GM23338 (cell line): ENCODE data around the gene FAM20C. TPM values are rescaled to one million over a fixed set of nuclear protein-coding genes. Genes with fewer than 3 reads are reported as not detected.

Source experiments
- ATAC-seq: fragments of 200-7000 bp; cut with Tn5 transposase; 3 replicates; pipeline ENCODE4 v1.9.1; 2020
- DNase-seq: peaks from one replicate; pipeline ENCODE4 v3.0.0-alpha.2; 2015; ENCODE audit warnings: low spot score
- H2AFZ ChIP-seq: fragments of 200-600 bp; sonication (generic); 2 replicates; pipeline ENCODE4 v1.8.0; 2016; ENCODE audit warnings: antibody characterized with exemption, mild to moderate bottlenecking, moderate library complexity
- H3F3A ChIP-seq: fragments of 200-600 bp; sonication (generic); replicated peaks from 2 replicates; pipeline ENCODE4 v1.8.0; 2017; ENCODE audit warnings: antibody characterized with exemption, mixed run types, low read depth
- H3K27ac ChIP-seq: fragments of 200-600 bp; sonication (generic); 2 replicates; pipeline ENCODE4 v1.6.1; 2016; ENCODE audit warnings: low read depth
- H3K27me3 ChIP-seq: fragments of 200-600 bp; sonication (generic); 2 replicates; pipeline ENCODE4 v1.8.0; 2016; ENCODE audit warnings: mild to moderate bottlenecking, mixed run types, moderate library complexity; ENCODE audit not compliant: insufficient read depth
- H3K36me3 ChIP-seq: fragments of 200-600 bp; sonication (generic); 2 replicates; pipeline ENCODE4 v1.8.0; 2016; ENCODE audit warnings: mild to moderate bottlenecking; ENCODE audit not compliant: insufficient read depth
- H3K4me1 ChIP-seq: fragments of 200-600 bp; sonication (generic); 2 replicates; pipeline ENCODE4 v1.8.0; 2016; ENCODE audit warnings: mild to moderate bottlenecking, moderate library complexity; ENCODE audit not compliant: insufficient read depth
- H3K4me2 ChIP-seq: fragments of 200-600 bp; sonication (generic); 2 replicates; pipeline ENCODE4 v1.7.1; 2017; ENCODE audit warnings: mixed run types
- H3K4me3 ChIP-seq: fragments of 200-600 bp; sonication (generic); 2 replicates; pipeline ENCODE4 v1.6.1; 2016; ENCODE audit warnings: mixed run types
- H3K79me2 ChIP-seq: fragments of 200-600 bp; sonication (generic); replicated peaks from 2 replicates; pipeline ENCODE4 v1.8.0; 2017; ENCODE audit warnings: mild to moderate bottlenecking; ENCODE audit not compliant: insufficient read depth
- H3K9me2 ChIP-seq: fragments of 200-600 bp; sonication (generic); 2 replicates; pipeline ENCODE4 v1.8.0; 2017; ENCODE audit not compliant: insufficient read depth
- H4K20me1 ChIP-seq: fragments of 200-600 bp; sonication (generic); replicated peaks from 2 replicates; pipeline ENCODE4 v1.8.0; 2017; ENCODE audit warnings: mild to moderate bottlenecking; ENCODE audit not compliant: insufficient read depth
- H3K27ac Mint-ChIP-seq: 2 replicates; pipeline ENCODE4 v1.8.0; 2020; ENCODE audit warnings: inconsistent platforms, mild to moderate bottlenecking, moderate library complexity, mixed read lengths
- H3K27me3 Mint-ChIP-seq: 3 replicates; pipeline ENCODE4 v1.8.0; 2022; ENCODE audit warnings: low read depth, mild to moderate bottlenecking, moderate library complexity, mixed read lengths, inconsistent platforms; ENCODE audit not compliant: insufficient read depth, poor library complexity
- H3K36me3 Mint-ChIP-seq: 3 replicates; pipeline ENCODE4 v1.8.0; 2021; ENCODE audit warnings: low read depth, mild to moderate bottlenecking, inconsistent platforms, moderate library complexity, mixed read lengths
- H3K4me1 Mint-ChIP-seq: 3 replicates; pipeline ENCODE4 v1.8.0; 2020; ENCODE audit warnings: mild to moderate bottlenecking, inconsistent platforms, mixed read lengths
- H3K4me3 Mint-ChIP-seq: 3 replicates; pipeline ENCODE4 v1.8.0; 2021; ENCODE audit warnings: moderate library complexity, mild to moderate bottlenecking, inconsistent platforms, mixed read lengths
- H3K9me3 Mint-ChIP-seq: 3 replicates; pipeline ENCODE4 v1.8.0; 2020; ENCODE audit warnings: moderate library complexity, mild to moderate bottlenecking, inconsistent platforms, mixed read lengths
- CREB1 ChIP-seq: fragments of 250-450 bp; sonication (Bioruptor Pico); IDR thresholded peaks from 2 replicates; pipeline ENCODE4 v1.5.0; 2020; ENCODE audit warnings: low read depth, mild to moderate bottlenecking, moderate library complexity
- EZH2 ChIP-seq: fragments of 200-600 bp; sonication (generic); IDR thresholded peaks from one replicate; pipeline ENCODE4 v1.8.0; 2017; ENCODE audit warnings: antibody characterized with exemption, mild to moderate bottlenecking, low read depth; ENCODE audit not compliant: unreplicated experiment
- EZH2phosphoT487 ChIP-seq: fragments of 200-600 bp; sonication (generic); IDR thresholded peaks from one replicate; pipeline ENCODE4 v1.8.1; 2018; ENCODE audit warnings: antibody characterized with exemption; ENCODE audit not compliant: unreplicated experiment
- JUNB ChIP-seq: IDR thresholded peaks from one replicate; pipeline ENCODE4 v1.6.1; 2016; ENCODE audit warnings: antibody characterized with exemption; ENCODE audit not compliant: unreplicated experiment
- NANOG ChIP-seq: IDR thresholded peaks from 2 replicates; pipeline ENCODE4 v1.6.1; 2016; ENCODE audit warnings: antibody characterized with exemption, borderline replicate concordance
- POLR2AphosphoS5 ChIP-seq: IDR thresholded peaks from 2 replicates; pipeline ENCODE4 v1.6.1; 2016; ENCODE audit warnings: antibody characterized with exemption, low read depth
- STAT1 ChIP-seq: IDR thresholded peaks from one replicate; pipeline ENCODE4 v1.6.1; 2016; ENCODE audit warnings: antibody characterized with exemption; ENCODE audit not compliant: unreplicated experiment
- ZNF114 ChIP-seq: fragments of 250-450 bp; sonication (Bioruptor Pico); IDR thresholded peaks from 2 replicates; pipeline ENCODE4 v1.5.0; 2020; ENCODE audit warnings: mild to moderate bottlenecking, moderate library complexity
- ZNF331 ChIP-seq: fragments of 250-450 bp; sonication (Bioruptor Pico); IDR thresholded peaks from 2 replicates; pipeline ENCODE4 v1.5.0; 2020; ENCODE audit warnings: low read depth, mild to moderate bottlenecking, moderate library complexity
- polyA plus RNA-seq: library from polyadenylated mRNA; unstranded; fragments of >200 nt; fragmentation: Nextera tagmentation; extraction: Ambion mirVana; gene quantifications from 2 replicates; pipeline ENCODE4 v1.2.1, GENCODE V29; 2016
- total RNA-seq: library from RNA; depleted of rRNA; stranded (reverse); fragments of >200 nt; shearing (Covaris generic); gene quantifications from 2 replicates; pipeline ENCODE4 v1.2.3, GENCODE V29; 2014
- TF ChIP-seq, protein P1 (sequence below), 2 experiments: fragments of 200-600 bp in 1 of 2; sonication (generic) in 1 of 2; conservative IDR thresholded peaks; 2 replicates each; pipeline versions ENCODE4 v1.5.1 to v1.6.1; 2016 to 2017; ENCODE audit warnings: antibody characterized with exemption in 2 of 2, low read depth in 2 of 2, mild to moderate bottlenecking in 2 of 2, moderate library complexity in 1 of 2
- TF ChIP-seq, protein P2 (sequence below): IDR thresholded peaks from one replicate; pipeline ENCODE4 v1.6.1; 2018; ENCODE audit warnings: antibody characterized with exemption; ENCODE audit not compliant: unreplicated experiment

The FAM20C gene
- total and polyA plus RNA-seq, 2 experiments from 2014 or later, result 7.6 to 24.8 TPM

GRCh38 chr7:171364-171904 is 20.9 kb upstream of the FAM20C start:
- Histone ChIP-seq H3F3A (no peaks in the 10 kb centered on the region), H3K27ac (no peak overlapping the region), H2AFZ (no peak overlapping the region), H3K36me3 (no peaks in the 10 kb centered on the region), H3K9me2 (no peaks in the 10 kb centered on the region), H3K4me2 (no peak overlapping the region), H3K4me1 (no peaks in the 10 kb centered on the region), H4K20me1 (no peaks in the 10 kb centered on the region), H3K27me3 (no peaks in the 10 kb centered on the region), H3K4me3 (no peak overlapping the region), H3K79me2 (no peaks in the 10 kb centered on the region)
- Mint-ChIP-seq H3K4me3 (no peak overlapping the region), H3K27me3 (peaks cover 10% of the 10 kb centered on the region), H3K27ac (no peak overlapping the region), H3K9me3 (no peaks in the 10 kb centered on the region; the same call in 2 of the 3 replicates), H3K4me1 (peaks cover 4% of the 10 kb centered on the region), H3K36me3 (no peaks in the 10 kb centered on the region; the same call in 2 of the 3 replicates)
- peak; percentile 74 for ATAC-seq
- peak; percentile 37 for DNase-seq
- TF ChIP-seq POLR2AphosphoS5 (no peak), CREB1 (CRISPR knock-in tag) (no peak)
- TF ChIP-seq, protein P1, sequence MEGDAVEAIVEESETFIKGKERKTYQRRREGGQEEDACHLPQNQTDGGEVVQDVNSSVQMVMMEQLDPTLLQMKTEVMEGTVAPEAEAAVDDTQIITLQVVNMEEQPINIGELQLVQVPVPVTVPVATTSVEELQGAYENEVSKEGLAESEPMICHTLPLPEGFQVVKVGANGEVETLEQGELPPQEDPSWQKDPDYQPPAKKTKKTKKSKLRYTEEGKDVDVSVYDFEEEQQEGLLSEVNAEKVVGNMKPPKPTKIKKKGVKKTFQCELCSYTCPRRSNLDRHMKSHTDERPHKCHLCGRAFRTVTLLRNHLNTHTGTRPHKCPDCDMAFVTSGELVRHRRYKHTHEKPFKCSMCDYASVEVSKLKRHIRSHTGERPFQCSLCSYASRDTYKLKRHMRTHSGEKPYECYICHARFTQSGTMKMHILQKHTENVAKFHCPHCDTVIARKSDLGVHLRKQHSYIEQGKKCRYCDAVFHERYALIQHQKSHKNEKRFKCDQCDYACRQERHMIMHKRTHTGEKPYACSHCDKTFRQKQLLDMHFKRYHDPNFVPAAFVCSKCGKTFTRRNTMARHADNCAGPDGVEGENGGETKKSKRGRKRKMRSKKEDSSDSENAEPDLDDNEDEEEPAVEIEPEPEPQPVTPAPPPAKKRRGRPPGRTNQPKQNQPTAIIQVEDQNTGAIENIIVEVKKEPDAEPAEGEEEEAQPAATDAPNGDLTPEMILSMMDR (conservative IDR thresholded peaks at IDR 0.05; ENCODE audit: low read depth in 2 of 2), result peak in 1 of 2 experiments; percentile 31; a peak in 1 of 4 replicates

GRCh38 chr7:171912-172515 is 20.4 kb upstream of the FAM20C start:
- H3K36me3 ChIP-seq, result no peaks in the 10 kb centered on the region
- Mint-ChIP-seq H3K27ac (no peak overlapping the region), H3K4me1 (peaks cover 4% of the 10 kb centered on the region; the same call in 2 of the 3 replicates), H3K9me3 (no peaks in the 10 kb centered on the region; the same call in 2 of the 3 replicates), H3K4me3 (no peak overlapping the region), H3K27me3 (peaks cover 10% of the 10 kb centered on the region), H3K36me3 (no peaks in the 10 kb centered on the region; the same call in 2 of the 3 replicates)
- no peaks in the 10 kb centered on the region for H3K9me2 ChIP-seq
- H3K79me2 ChIP-seq, result no peaks in the 10 kb centered on the region
- no peak overlapping the region for H2AFZ ChIP-seq
- ATAC-seq (no peak), DNase-seq (no peak)
- H3K4me2 ChIP-seq, result no peak overlapping the region
- H3K4me3 ChIP-seq, result no peak overlapping the region
- no peaks in the 10 kb centered on the region for H3F3A ChIP-seq
- H3K27ac ChIP-seq, result no peak overlapping the region
- H3K4me1 ChIP-seq, result no peaks in the 10 kb centered on the region
- H4K20me1 ChIP-seq, result no peaks in the 10 kb centered on the region
- H3K27me3 ChIP-seq, result no peaks in the 10 kb centered on the region
- no peak for TF ChIP-seq ZNF114 (CRISPR knock-in tag)
- TF ChIP-seq EZH2, result no peak
- TF ChIP-seq, protein P2, sequence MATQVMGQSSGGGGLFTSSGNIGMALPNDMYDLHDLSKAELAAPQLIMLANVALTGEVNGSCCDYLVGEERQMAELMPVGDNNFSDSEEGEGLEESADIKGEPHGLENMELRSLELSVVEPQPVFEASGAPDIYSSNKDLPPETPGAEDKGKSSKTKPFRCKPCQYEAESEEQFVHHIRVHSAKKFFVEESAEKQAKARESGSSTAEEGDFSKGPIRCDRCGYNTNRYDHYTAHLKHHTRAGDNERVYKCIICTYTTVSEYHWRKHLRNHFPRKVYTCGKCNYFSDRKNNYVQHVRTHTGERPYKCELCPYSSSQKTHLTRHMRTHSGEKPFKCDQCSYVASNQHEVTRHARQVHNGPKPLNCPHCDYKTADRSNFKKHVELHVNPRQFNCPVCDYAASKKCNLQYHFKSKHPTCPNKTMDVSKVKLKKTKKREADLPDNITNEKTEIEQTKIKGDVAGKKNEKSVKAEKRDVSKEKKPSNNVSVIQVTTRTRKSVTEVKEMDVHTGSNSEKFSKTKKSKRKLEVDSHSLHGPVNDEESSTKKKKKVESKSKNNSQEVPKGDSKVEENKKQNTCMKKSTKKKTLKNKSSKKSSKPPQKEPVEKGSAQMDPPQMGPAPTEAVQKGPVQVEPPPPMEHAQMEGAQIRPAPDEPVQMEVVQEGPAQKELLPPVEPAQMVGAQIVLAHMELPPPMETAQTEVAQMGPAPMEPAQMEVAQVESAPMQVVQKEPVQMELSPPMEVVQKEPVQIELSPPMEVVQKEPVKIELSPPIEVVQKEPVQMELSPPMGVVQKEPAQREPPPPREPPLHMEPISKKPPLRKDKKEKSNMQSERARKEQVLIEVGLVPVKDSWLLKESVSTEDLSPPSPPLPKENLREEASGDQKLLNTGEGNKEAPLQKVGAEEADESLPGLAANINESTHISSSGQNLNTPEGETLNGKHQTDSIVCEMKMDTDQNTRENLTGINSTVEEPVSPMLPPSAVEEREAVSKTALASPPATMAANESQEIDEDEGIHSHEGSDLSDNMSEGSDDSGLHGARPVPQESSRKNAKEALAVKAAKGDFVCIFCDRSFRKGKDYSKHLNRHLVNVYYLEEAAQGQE, result no peak
- TF ChIP-seq JUNB, result no peak
- no peak for TF ChIP-seq ZNF331 (CRISPR knock-in tag)
- TF ChIP-seq POLR2AphosphoS5, result no peak
- TF ChIP-seq, protein P1 (conservative IDR thresholded peaks at IDR 0.05; ENCODE audit: low read depth in 2 of 2), result no peak
- no peak for TF ChIP-seq EZH2phosphoT487
- no peak for TF ChIP-seq STAT1
- TF ChIP-seq NANOG, result no peak
